Stimulated activated CD4-positive, alpha-beta T cell treated with anti-CD3 and anti-CD28 coated beads, Interleukin-12 subunit alpha, Interleukin-12 subunit beta, amount 100 ng/mL, for 48 hours (primary cell): Measurements from ENCODE around the gene TGM2.
A peak's percentile ranks its signal among the peaks of the same experiment; 100 is the strongest.

Source experiments
- DNase-seq, 3 donors: peaks; one replicate each; pipeline ENCODE4 v3.0.0-alpha.2; 2020; ENCODE audit warnings: low read depth in 2 of 3, low spot score in 1 of 3

Gene TGM2

DNA sequence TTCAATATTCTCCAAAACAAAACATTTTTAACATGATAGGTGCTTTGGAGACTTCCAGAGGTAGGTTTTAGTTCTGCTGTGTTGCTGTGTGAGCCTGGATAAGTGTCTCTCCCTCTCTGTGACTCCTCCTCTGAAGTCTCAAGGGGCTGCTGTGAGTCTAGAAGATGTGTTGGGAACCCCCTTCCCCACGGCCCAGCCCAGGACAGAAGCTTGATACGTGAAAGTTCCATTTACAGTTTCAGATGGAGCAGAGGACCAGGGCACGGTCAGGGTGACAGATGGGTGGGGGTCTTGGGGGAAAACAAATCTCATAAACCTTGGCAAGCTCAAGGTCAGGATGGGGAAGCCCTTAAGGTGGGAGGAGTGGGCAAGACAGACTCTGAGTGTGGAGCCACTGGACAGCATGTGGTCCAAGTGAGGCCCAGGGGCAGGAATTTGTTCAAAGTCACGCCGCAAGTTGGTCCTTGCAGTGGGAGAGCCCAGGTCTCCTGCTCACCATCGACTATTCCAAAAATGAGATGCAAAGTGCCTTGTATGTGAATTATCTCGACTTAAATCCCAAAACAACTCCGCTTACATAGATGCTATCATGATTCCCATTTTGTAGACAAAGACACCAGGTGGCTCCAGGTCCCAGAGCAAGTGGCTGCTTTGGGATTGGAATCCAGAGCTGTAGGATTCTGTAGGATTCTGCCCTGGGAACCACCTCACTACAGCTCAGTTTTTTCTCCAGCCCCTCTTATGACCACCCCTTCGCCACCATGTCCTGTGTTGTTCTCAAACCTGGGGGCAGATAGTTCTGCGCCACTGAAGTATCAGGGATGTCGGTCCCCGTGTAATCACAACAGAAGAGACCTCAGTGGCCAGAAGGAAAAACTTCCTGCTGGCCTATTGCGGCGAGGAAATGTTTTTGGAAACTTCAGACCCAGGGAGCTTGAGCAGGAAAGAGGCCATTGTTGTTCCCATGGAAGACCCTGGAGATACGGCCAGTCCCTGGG lies 1.9 kb downstream of the TGM2 start:
- DNase-seq = no peak

- DNase-seq = no peak
Measured at GRCh38 chr20:38162149-38162548, 2.9 kb downstream of the TGM2 start.

- no peak for DNase-seq
Measured at GRCh38 chr20:38161412-38161774, 3.7 kb downstream of the TGM2 start.

GRCh38 chr20:38159957-38160756 lies 4.9 kb downstream of the TGM2 start:
- no peak for DNase-seq

DNA sequence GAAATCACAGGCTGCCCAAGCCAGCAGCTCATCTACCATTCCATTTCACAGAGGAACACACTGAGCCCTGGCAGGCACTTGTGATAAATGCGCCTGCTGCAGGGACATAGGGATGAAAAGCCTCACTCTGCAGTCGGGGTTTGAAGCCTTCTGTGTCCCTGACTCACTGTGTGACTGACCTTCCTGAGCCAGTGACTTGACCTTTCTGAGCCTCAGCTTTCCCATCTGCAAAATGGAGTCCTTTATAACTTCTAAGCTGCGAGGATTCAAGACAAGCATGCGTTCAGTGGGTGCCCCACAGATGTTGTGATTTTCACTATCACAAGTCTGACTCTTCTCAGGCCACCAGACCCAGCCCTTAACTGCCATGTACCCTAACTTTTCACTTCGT lies 5.5 kb downstream of the TGM2 start:
- DNase-seq = no peak

DNA sequence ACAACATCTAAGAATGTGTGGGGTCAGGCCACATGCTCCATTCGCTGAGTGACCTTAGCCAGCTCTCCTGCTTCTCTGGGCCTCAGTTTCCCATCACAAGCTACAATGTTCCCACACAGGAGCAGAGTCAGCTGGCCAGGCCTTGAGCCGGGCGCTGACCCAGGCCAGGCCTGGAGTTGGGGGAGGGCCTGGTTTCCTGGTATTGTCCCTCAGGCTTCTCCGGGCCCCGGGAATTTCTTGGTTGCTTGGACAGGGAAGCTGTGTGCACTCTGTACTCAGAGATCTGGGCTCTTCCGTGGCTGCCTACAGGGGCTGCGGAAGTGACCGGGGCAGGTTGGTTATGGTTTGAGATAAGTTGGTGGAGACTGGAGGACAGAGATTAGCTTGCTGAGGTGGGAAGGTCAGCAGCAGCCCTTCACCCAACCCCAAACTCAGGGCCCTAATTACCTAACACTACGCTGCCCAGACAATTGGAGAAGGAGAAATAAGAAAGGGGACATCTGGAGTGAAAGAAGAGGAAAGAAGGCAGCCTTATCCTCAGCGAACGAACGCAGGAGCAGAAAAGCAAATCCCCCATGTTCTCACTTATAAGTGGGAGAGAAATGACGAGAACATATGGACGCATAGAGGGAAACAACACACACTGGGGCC lies 6.2 kb downstream of the TGM2 start:
- DNase-seq = no peak

GRCh38 chr20:38157635-38158495 lies 7.2 kb downstream of the TGM2 start:
- DNase-seq = no peak

GRCh38 chr20:38156888-38157634 lies 8.0 kb downstream of the TGM2 start:
- DNase-seq = no peak

DNA sequence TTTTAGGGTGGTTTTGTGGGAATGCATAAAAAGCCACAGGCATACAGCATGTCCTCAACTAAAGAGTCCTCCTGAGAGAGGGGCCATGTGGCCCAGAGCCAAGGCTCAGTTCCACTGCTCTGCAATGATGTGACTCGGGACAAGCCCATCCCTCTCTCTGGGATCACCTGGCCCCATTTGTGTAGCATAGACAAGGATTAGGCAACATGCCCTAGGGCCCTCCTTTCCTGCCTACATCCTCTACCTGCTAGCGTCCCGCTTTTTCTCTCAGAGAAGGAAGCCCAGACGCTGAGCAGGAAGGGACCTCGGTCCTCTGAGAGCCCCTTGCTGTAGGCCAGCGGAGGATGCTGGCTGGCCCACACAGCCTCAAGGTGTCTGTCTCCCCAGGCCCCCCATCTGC lies 8.8 kb downstream of the TGM2 start:
- DNase-seq = no peak

GRCh38 chr20:38155811-38156210 lies 9.3 kb downstream of the TGM2 start:
- DNase-seq = no peak

GRCh38 chr20:38153401-38153800 lies 11.7 kb downstream of the TGM2 start:
- DNase-seq = no peak

DNA sequence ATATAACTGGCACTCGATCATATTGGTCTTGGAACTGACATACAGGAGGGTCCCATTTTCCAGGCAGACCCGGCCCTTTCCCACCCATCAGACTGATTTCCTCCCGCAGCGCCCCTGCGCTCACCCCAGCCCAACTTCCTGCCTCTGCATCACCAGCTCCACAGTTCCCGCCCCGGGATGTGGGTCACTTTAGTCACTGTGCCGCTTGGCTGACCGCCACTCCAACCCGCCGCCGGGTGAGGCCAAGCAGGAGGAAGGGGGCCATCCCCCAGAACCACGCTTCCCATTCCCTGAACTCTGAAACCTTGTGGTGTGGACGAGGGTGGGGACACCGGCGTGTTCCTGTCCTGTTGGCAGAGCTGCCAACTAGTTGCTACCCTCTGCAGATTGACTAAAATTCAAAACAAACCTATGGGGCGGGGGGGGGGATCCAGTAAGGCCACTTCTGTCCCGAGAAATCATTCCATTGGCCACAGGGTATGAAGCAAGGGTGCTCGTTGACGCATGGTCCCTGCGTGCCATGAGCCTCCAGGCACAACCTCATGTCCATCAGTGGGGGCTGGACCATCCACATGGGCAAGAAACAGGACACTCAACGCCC lies 12.3 kb downstream of the TGM2 start:
- DNase-seq = peak in 1 of 3 donors; percentile 13

- no peak for DNase-seq
Measured at GRCh38 chr20:38152175-38152620, 12.9 kb downstream of the TGM2 start.

DNA sequence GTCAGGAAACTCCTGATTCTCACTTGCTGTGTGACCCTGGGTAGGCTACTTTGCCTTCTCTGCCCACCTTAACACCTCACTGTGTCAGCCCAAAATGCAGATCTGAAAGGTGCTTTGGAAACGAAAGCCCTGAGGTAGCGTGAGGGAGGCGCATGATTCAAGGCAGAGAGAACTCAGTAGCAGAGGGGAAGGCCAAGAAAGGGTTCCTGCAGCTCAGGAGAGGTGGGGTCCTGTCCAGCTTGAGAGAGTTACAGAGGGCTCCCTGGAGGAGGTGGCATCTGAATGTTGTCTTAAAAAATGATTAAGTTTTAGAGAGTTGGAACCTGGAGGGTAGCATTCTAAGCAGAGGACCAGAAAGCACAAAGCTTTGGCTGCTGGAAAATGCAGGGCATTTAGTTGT lies 13.6 kb downstream of the TGM2 start:
- DNase-seq = no peak

DNA sequence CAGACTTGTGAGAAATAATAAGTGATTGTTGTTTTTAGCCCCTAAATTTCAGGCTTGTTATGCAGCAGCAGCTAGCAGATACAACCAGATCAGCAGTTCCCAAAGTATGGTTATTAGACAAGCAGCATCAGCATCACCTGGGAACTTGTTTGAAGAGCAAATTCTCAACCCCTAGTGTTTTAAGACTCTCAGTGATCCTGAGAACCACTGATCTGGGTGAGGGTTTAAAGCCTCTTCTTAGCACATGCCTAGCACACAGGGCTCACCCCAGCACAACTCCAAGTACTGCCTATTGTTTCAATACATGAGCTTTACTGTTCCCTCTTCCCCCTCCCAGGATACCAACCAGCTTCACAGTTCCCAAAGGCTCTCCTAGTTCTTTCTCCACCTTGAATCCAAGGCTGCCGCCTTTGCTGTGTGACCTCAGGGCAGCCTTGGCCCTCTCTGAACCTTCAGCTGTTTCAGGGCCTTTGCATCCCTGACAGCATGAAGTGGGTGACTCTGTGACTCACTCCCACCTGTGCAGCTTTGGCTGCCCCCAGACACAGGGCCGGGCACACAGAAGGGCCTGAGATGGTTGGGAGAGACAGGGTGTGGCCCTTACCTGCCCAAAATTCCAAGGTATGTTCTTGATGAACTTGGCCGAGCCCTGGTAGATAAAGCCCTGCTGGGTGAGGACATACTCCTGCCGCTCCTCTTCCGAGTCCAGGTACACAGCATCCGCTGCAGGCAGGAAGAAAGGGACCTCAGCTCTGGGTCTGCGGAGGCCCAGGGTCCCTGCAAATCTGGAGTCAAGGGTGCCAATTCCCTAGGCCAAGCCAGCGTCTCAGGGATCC lies 14.5 kb downstream of the TGM2 start:
- DNase-seq = no peak

DNA sequence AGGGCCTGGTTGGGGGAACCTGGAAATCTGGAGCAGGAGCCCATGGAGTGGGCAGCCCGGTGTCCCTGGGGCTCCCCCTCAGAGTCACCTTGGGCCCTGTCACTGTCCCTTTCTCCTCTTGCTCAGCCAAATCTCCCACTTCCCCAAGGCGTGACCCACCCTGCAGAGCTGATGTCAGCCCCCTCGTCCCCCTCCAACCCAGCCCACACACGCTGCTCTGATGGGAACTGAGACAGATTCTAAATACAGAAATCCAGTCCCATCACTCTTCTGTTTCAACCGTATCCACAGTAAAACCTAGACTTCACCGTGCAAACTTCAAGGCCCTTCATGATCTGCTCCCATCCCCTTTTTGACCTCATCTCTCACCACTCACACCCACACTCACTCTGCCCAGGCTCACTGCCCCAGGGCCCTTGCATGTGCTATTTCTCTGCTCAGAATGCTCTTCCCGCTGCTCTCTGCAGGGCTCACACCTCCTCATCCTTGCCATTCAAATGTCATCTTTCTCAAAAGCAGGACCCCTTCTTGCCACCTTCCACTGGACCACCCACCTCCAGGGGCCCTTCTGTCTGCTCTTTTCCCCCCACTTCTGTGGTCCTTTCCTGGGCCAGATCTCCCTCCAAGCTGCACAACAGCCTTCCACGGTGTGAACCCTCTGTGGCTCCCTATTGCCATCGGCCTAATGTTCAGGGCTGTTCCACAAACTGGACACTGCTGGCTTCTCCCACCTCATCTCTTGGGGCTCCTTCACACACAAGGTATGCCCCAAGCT lies 16.6 kb downstream of the TGM2 start:
- DNase-seq = no peak

- DNase-seq = no peak
Measured at GRCh38 chr20:38147751-38148150, 17.3 kb downstream of the TGM2 start.

DNA sequence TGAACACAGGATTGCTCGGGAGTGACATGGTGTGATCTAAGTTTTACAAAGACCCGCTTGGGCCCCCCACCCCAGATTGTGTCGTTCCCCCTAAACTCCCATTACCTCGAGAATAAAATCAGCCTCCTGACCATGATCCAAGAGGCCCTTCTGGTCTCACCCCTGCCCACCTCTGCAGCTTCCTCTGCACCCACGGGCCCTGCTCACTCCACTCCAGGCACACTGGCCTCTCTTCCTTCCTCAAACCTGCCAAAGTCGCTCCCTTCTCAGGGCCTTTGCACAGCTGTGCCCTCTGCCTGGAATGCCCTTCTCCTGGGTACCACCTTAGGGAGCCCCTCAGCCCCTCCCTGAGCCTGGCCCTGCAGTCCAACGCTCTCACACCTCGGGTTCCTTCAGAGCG lies 17.9 kb downstream of the TGM2 start:
- DNase-seq = no peak
